Choroid plexus epithelial cell (primary cell): Measurements from ENCODE around the gene PIP4K2A.

Experiments
- DNase-seq: peaks from one replicate; pipeline ENCODE4 v3.0.0-alpha.2; 2010; ENCODE audit warnings: low read depth
- H3K4me3 ChIP-seq: 2 replicates; pipeline ENCODE4 v1.5.1; 2011; ENCODE audit warnings: low read depth, mild to moderate bottlenecking, control low read depth, low read length, moderate library complexity
- CTCF ChIP-seq: conservative IDR thresholded peaks from 2 replicates; pipeline ENCODE4 v1.5.1; 2011; ENCODE audit warnings: low read depth, mild to moderate bottlenecking, control low read depth, inconsistent platforms, low read length, moderate library complexity

Gene PIP4K2A

DNA sequence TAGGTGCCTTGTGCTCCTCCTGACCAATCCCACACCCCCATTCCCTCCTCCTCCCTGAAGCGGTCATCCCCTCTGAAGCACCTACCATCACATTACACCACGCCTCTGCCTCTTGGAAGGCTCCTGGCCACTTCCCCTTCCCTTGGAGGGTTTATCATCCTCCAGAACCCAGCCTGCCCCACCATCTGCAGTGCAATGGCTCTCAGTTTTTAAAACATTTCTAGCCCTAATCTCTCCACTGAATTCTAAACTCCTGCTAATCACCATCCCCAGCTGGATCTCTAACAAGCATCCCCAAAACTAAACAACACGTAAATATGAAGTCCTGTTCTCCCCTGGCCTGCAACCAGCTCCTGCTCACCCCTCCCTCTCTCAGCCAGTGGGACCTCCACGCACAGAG lies 70.6 kb downstream of the PIP4K2A start:
- no peak for TF ChIP-seq CTCF
- no peak for DNase-seq
- no peak overlapping the region for H3K4me3 ChIP-seq

- no peak for TF ChIP-seq CTCF
- no peak overlapping the region for H3K4me3 ChIP-seq
Observed at GRCh38 chr10:22643116-22643515, 71.3 kb downstream of the PIP4K2A start.

GRCh38 chr10:22641743-22642142 lies 72.6 kb downstream of the PIP4K2A start:
- no peak for TF ChIP-seq CTCF
- H3K4me3 ChIP-seq, result no peak overlapping the region
- DNase-seq, result no peak

More at GRCh38 chr10:22643116-22643515, 71.3 kb downstream of the PIP4K2A start:
- DNase-seq, result no peak

DNA sequence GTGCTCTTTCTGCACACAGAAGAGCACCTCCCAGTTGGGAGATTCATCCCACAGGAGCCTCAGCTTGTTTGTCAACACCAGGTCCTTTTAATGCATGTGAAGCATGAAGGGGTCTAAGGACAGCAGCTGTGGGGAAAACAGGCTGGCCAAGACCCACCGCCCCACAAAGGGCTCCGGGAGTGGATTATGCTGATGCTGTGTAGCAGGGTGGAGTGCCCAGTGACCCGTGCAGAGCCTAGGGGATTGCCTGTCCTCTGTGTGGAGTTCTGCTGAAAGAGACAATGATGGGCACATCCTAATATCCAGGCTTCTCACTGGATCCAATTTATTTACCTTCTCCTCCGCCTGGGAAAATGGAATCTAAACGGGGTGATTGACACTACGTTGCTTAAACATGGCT lies 74.0 kb downstream of the PIP4K2A start:
- no peak for DNase-seq
- no peak overlapping the region for H3K4me3 ChIP-seq
- no peak for TF ChIP-seq CTCF

- H3K4me3 ChIP-seq, result no peak overlapping the region
- TF ChIP-seq CTCF, result no peak
- no peak for DNase-seq
Observed at GRCh38 chr10:22638863-22639262, 75.5 kb downstream of the PIP4K2A start.

DNA sequence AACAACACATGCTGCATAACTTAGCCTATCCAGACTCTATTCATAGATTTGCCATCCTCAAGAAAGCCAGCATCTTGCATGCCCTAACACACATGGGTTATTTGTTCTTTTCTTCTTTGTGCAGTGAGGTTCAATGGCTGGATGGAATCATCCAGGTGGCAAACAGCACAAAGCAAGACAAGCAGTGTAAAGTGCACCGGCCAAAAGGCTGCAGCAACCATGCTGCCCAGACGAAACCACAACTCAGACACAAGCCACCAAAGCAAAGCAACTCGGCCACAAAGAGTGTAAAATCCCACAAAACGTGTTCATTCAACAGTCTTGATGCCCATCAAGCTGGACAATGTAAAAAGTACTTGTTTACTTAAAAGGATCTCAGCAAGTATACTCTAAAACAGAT lies 76.9 kb downstream of the PIP4K2A start:
- no peak overlapping the region for H3K4me3 ChIP-seq
- TF ChIP-seq CTCF, result no peak
- DNase-seq, result no peak

DNA sequence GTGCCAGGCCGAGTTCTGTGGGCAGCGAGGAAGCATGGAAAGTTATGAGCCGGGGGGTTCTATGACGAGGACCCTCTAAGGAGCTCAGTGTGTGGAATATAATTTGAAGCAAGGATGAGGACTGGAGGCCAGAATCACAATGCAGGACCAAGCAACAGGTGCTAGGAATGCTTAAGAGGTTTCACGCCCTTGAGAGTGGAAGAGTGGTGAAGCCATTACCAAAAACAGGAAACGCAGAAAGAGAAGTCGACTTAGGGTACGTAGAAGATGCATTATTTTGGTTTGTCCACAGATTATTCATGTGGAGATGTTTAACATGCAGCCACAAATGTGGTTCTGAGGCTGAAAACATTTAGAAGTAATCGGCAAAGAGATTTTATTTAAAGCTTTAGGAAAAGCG lies 78.7 kb downstream of the PIP4K2A start:
- TF ChIP-seq CTCF, result no peak
- no peak for DNase-seq
- no peak overlapping the region for H3K4me3 ChIP-seq
